ENCODE results near the gene CLIC3. TPM values are rescaled to one million over a fixed set of nuclear protein-coding genes. Genes with fewer than 3 reads are reported as not detected.
A peak's percentile ranks its signal among the peaks of the same experiment; 100 is the strongest.

The CLIC3 gene
- total RNA-seq, 1 donor from 2014 or later = not detected

- H3K4me3 Mint-ChIP-seq (ENCODE audit: unreplicated experiment) = no peak overlapping the region
- H3K27me3 Mint-ChIP-seq (ENCODE audit: unreplicated experiment) = peaks cover 6% of the 10 kb centered on the region
- no peak for DNase-seq (ENCODE audit: low spot score)
- no peak overlapping the region for H3K27ac Mint-ChIP-seq (ENCODE audit: unreplicated experiment)
- no peaks in the 10 kb centered on the region for H3K4me1 Mint-ChIP-seq (ENCODE audit: unreplicated experiment)
- TF ChIP-seq CTCF (IDR thresholded peaks at IDR 0.05; ENCODE audit: unreplicated experiment) = no peak
- H3K36me3 Mint-ChIP-seq (ENCODE audit: low read depth, unreplicated experiment) = peaks cover 3% of the 10 kb centered on the region
- no peaks in the 10 kb centered on the region for H3K9me3 Mint-ChIP-seq (ENCODE audit: unreplicated experiment)
These were observed 49.9 kb downstream of the CLIC3 start for GRCh38 chr9:136946228-136947027.

GRCh38 chr9:136945333-136946227 is 50.8 kb downstream of the CLIC3 start:
- no peak for DNase-seq (ENCODE audit: low spot score)
- TF ChIP-seq CTCF (IDR thresholded peaks at IDR 0.05; ENCODE audit: unreplicated experiment) = no peak
- Mint-ChIP-seq H3K9me3 (ENCODE audit: unreplicated experiment) (no peaks in the 10 kb centered on the region), H3K27ac (ENCODE audit: unreplicated experiment) (no peak overlapping the region), H3K27me3 (ENCODE audit: unreplicated experiment) (peaks cover 6% of the 10 kb centered on the region), H3K4me3 (ENCODE audit: unreplicated experiment) (peak overlapping the region; percentile 88), H3K36me3 (ENCODE audit: low read depth, unreplicated experiment) (peaks cover 3% of the 10 kb centered on the region), H3K4me1 (ENCODE audit: unreplicated experiment) (no peaks in the 10 kb centered on the region)

Other genes starting within 250 kb of the CLIC3 start
- gene LCN6, start 248.0 kb downstream of the CLIC3 start, total RNA-seq (ENCODE audit: unreplicated experiment) = not detected
- gene LCN8, start 238.3 kb downstream of the CLIC3 start, total RNA-seq (ENCODE audit: unreplicated experiment) = not detected
- gene LCN15, start 232.1 kb downstream of the CLIC3 start, total RNA-seq (ENCODE audit: unreplicated experiment) = 0.49 TPM
- 73.0 TPM for gene TMEM141, start 205.2 kb downstream of the CLIC3 start, total RNA-seq (ENCODE audit: unreplicated experiment)
- gene CCDC183, start 200.2 kb downstream of the CLIC3 start, total RNA-seq (ENCODE audit: unreplicated experiment) = 1.2 TPM
- gene RABL6, start 188.6 kb downstream of the CLIC3 start, total RNA-seq (ENCODE audit: unreplicated experiment) = 88.4 TPM
- 0.80 TPM for gene AJM1, start 154.1 kb downstream of the CLIC3 start, total RNA-seq (ENCODE audit: unreplicated experiment)
- gene PHPT1, start 147.2 kb downstream of the CLIC3 start, total RNA-seq (ENCODE audit: unreplicated experiment) = 134 TPM
- 10.0 TPM for gene MAMDC4, start 144.2 kb downstream of the CLIC3 start, total RNA-seq (ENCODE audit: unreplicated experiment)
- 286 TPM for gene EDF1, start 130.3 kb downstream of the CLIC3 start, total RNA-seq (ENCODE audit: unreplicated experiment)
- 21.7 TPM for gene TRAF2, start 110.1 kb downstream of the CLIC3 start, total RNA-seq (ENCODE audit: unreplicated experiment)
- 100.0 TPM for gene FBXW5, start 51.8 kb downstream of the CLIC3 start, total RNA-seq (ENCODE audit: unreplicated experiment)
- gene C8G, start 51.3 kb downstream of the CLIC3 start, total RNA-seq (ENCODE audit: unreplicated experiment) = 1.1 TPM
- gene LCN12, start 44.3 kb downstream of the CLIC3 start, total RNA-seq (ENCODE audit: unreplicated experiment) = 1.5 TPM
- gene PTGDS, start 19.1 kb downstream of the CLIC3 start, total RNA-seq (ENCODE audit: unreplicated experiment) = not detected
- not detected for gene LCNL1, start 13.6 kb downstream of the CLIC3 start, total RNA-seq (ENCODE audit: unreplicated experiment)
- 8.3 TPM for gene PAXX, start 4.1 kb downstream of the CLIC3 start, total RNA-seq (ENCODE audit: unreplicated experiment)
- gene ABCA2, start 31.7 kb upstream of the CLIC3 start, total RNA-seq (ENCODE audit: unreplicated experiment) = 2.1 TPM
- gene FUT7, start 35.5 kb upstream of the CLIC3 start, total RNA-seq (ENCODE audit: unreplicated experiment) = not detected
- gene NPDC1, start 49.6 kb upstream of the CLIC3 start, total RNA-seq (ENCODE audit: unreplicated experiment) = 116 TPM
- gene ENTPD2, start 57.5 kb upstream of the CLIC3 start, total RNA-seq (ENCODE audit: unreplicated experiment) = 55.6 TPM
- 1.0 TPM for gene SAPCD2, start 74.0 kb upstream of the CLIC3 start, total RNA-seq (ENCODE audit: unreplicated experiment)
- 3.2 TPM for gene UAP1L1, start 80.9 kb upstream of the CLIC3 start, total RNA-seq (ENCODE audit: unreplicated experiment)
- gene MAN1B1, start 90.4 kb upstream of the CLIC3 start, total RNA-seq (ENCODE audit: unreplicated experiment) = 70.4 TPM
- gene DPP7, start 118.2 kb upstream of the CLIC3 start, total RNA-seq (ENCODE audit: unreplicated experiment) = 6.1 TPM
- not detected for gene GRIN1, start 142.6 kb upstream of the CLIC3 start, total RNA-seq (ENCODE audit: unreplicated experiment)
- not detected for gene LRRC26, start 173.5 kb upstream of the CLIC3 start, total RNA-seq (ENCODE audit: unreplicated experiment)
- gene TMEM210, start 175.5 kb upstream of the CLIC3 start, total RNA-seq (ENCODE audit: unreplicated experiment) = not detected
- 76.8 TPM for gene ANAPC2, start 192.0 kb upstream of the CLIC3 start, total RNA-seq (ENCODE audit: unreplicated experiment)
- 53.8 TPM for gene SSNA1, start 192.1 kb upstream of the CLIC3 start, total RNA-seq (ENCODE audit: unreplicated experiment)
- gene TPRN, start 204.2 kb upstream of the CLIC3 start, total RNA-seq (ENCODE audit: unreplicated experiment) = 8.2 TPM
- 27.4 TPM for gene TMEM203, start 209.1 kb upstream of the CLIC3 start, total RNA-seq (ENCODE audit: unreplicated experiment)
- gene NDOR1, start 209.1 kb upstream of the CLIC3 start, total RNA-seq (ENCODE audit: unreplicated experiment) = 22.5 TPM
- 1.1 TPM for gene RNF208, start 225.7 kb upstream of the CLIC3 start, total RNA-seq (ENCODE audit: unreplicated experiment)
- 1.4 TPM for gene CYSRT1, start 228.6 kb upstream of the CLIC3 start, total RNA-seq (ENCODE audit: unreplicated experiment)
- gene RNF224, start 230.9 kb upstream of the CLIC3 start, total RNA-seq (ENCODE audit: unreplicated experiment) = not detected
- gene SLC34A3, start 234.3 kb upstream of the CLIC3 start, total RNA-seq (ENCODE audit: unreplicated experiment) = not detected
- gene TUBB4B, start 244.7 kb upstream of the CLIC3 start, total RNA-seq (ENCODE audit: unreplicated experiment) = 134 TPM